ENCODE results near the gene OSBPL2. TPM values are rescaled to one million over a fixed set of nuclear protein-coding genes. Genes with fewer than 3 reads are reported as not detected.
A peak's percentile ranks its signal among the peaks of the same experiment; 100 is the strongest.

OSBPL2 gene
- total RNA-seq, 1 experiment from 2014 or later: 49.5 TPM

DNA sequence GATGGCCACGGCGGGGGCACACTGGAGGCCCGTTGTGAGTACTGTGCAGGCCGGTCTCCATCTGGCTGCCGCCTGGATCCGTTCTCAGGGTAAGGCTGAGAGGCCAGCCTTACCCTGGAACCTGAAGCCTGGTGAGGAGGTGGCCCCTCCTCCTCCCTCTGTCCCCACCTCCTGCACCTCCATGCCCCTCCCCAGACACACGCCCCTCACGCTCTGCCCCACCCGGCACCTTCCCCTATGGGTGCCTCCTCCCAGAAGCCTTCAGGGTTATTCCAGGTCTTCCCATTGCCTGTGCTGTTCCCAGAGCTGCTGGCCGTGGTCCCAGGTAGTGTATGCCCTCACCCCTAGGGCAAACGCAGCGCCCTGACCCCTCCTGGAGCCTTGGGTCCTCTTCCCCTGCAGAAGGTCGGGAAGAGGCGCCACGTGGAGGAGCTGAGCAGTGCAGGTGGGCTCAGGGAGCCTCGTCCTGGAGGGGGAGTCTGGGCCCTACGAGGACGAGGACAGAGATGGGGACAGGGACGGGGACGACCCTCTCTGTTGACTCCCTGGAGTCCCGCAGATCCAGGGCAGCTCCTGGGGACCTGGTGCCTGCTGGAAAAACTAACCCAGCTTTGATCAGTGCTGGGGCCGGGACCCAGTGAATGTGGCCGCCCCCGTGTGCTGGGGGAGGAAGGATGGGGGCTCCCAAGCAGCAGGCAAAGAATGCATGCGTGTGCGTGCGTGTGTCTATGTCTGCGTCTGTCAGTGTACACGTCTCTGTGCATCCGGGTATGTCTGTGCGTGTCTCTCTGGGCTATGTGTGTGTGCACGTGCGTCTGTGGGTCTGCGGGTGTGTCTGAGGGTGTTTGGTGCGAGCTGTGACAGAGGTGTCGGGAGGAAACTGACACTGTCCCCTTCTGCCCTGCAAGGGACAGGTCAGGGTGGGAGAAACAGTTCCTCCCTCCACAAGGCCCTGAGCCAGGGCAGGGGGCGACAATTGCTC, 10.1 kb upstream of the OSBPL2 start:
- H3K4me3 Mint-ChIP-seq: no peak overlapping the region
- DNase-seq (ENCODE audit: low spot score) (peak; percentile 59), ATAC-seq (peak; percentile 95)
- H3K27ac Mint-ChIP-seq: no peak overlapping the region
- POLR2A ChIA-PET: no interaction called here
- peaks cover 3% of the 10 kb centered on the region for H3K4me1 Mint-ChIP-seq
- H3K27me3 Mint-ChIP-seq (ENCODE audit: low read depth): peaks cover 4% of the 10 kb centered on the region; the same call in 1 of the 2 replicates
- H3K36me3 Mint-ChIP-seq: no peaks in the 10 kb centered on the region
- H3K9me3 Mint-ChIP-seq: no peaks in the 10 kb centered on the region
- CTCF ChIA-PET: interaction anchor here (0.7 to 1.1 kb wide), 3 partner anchors 8 to 44 kb away, joined by 3 to 4 read pairs (median 3); no protein-coding TSS in a partner anchor
- no peak for TF ChIP-seq GRHL2 (CRISPR knock-in tag; IDR thresholded peaks at IDR 0.05; ENCODE audit: insufficient replicate concordance, severe bottlenecking)
- TF ChIP-seq, protein P1, sequence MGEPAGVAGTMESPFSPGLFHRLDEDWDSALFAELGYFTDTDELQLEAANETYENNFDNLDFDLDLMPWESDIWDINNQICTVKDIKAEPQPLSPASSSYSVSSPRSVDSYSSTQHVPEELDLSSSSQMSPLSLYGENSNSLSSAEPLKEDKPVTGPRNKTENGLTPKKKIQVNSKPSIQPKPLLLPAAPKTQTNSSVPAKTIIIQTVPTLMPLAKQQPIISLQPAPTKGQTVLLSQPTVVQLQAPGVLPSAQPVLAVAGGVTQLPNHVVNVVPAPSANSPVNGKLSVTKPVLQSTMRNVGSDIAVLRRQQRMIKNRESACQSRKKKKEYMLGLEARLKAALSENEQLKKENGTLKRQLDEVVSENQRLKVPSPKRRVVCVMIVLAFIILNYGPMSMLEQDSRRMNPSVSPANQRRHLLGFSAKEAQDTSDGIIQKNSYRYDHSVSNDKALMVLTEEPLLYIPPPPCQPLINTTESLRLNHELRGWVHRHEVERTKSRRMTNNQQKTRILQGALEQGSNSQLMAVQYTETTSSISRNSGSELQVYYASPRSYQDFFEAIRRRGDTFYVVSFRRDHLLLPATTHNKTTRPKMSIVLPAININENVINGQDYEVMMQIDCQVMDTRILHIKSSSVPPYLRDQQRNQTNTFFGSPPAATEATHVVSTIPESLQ (CRISPR knock-in tag; IDR thresholded peaks at IDR 0.05): no peak
- TF ChIP-seq ZNF423 (CRISPR knock-in tag; IDR thresholded peaks at IDR 0.05): 0 out of 2 replicates have a peak, but pooled peaks have one; percentile 3
- no peak for TF ChIP-seq IRF2 (CRISPR knock-in tag; IDR thresholded peaks at IDR 0.05; ENCODE audit: borderline replicate concordance, low read depth)
- TF ChIP-seq TEAD4 (CRISPR knock-in tag; IDR thresholded peaks at IDR 0.05): no peak
- 0 out of 2 replicates have a peak, but pooled peaks have one; percentile 66 for TF ChIP-seq SMAD3 (CRISPR knock-in tag; IDR thresholded peaks at IDR 0.05; ENCODE audit: borderline replicate concordance)
- TF ChIP-seq SMAD4 (CRISPR knock-in tag; IDR thresholded peaks at IDR 0.05): 0 out of 2 replicates have a peak, but pooled peaks have one; percentile 27
- no peak for TF ChIP-seq ZNF232 (CRISPR knock-in tag; IDR thresholded peaks at IDR 0.05)
- TF ChIP-seq CREM (CRISPR knock-in tag; IDR thresholded peaks at IDR 0.05): no peak
- TF ChIP-seq ATF1 (CRISPR knock-in tag; IDR thresholded peaks at IDR 0.05): no peak
- TF ChIP-seq, protein P2, sequence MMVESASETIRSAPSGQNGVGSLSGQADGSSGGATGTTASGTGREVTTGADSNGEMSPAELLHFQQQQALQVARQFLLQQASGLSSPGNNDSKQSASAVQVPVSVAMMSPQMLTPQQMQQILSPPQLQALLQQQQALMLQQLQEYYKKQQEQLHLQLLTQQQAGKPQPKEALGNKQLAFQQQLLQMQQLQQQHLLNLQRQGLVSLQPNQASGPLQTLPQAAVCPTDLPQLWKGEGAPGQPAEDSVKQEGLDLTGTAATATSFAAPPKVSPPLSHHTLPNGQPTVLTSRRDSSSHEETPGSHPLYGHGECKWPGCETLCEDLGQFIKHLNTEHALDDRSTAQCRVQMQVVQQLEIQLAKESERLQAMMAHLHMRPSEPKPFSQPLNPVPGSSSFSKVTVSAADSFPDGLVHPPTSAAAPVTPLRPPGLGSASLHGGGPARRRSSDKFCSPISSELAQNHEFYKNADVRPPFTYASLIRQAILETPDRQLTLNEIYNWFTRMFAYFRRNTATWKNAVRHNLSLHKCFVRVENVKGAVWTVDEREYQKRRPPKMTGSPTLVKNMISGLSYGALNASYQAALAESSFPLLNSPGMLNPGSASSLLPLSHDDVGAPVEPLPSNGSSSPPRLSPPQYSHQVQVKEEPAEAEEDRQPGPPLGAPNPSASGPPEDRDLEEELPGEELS (CRISPR knock-in tag; IDR thresholded peaks at IDR 0.05): no peak
- TF ChIP-seq, protein P3, sequence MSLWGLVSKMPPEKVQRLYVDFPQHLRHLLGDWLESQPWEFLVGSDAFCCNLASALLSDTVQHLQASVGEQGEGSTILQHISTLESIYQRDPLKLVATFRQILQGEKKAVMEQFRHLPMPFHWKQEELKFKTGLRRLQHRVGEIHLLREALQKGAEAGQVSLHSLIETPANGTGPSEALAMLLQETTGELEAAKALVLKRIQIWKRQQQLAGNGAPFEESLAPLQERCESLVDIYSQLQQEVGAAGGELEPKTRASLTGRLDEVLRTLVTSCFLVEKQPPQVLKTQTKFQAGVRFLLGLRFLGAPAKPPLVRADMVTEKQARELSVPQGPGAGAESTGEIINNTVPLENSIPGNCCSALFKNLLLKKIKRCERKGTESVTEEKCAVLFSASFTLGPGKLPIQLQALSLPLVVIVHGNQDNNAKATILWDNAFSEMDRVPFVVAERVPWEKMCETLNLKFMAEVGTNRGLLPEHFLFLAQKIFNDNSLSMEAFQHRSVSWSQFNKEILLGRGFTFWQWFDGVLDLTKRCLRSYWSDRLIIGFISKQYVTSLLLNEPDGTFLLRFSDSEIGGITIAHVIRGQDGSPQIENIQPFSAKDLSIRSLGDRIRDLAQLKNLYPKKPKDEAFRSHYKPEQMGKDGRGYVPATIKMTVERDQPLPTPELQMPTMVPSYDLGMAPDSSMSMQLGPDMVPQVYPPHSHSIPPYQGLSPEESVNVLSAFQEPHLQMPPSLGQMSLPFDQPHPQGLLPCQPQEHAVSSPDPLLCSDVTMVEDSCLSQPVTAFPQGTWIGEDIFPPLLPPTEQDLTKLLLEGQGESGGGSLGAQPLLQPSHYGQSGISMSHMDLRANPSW (CRISPR knock-in tag; conservative IDR thresholded peaks at IDR 0.05; ENCODE audit: low read depth): no peak
- no peak for TF ChIP-seq OVOL2 (CRISPR knock-in tag; IDR thresholded peaks at IDR 0.05; ENCODE audit: borderline replicate concordance)
- TF ChIP-seq, protein P4, sequence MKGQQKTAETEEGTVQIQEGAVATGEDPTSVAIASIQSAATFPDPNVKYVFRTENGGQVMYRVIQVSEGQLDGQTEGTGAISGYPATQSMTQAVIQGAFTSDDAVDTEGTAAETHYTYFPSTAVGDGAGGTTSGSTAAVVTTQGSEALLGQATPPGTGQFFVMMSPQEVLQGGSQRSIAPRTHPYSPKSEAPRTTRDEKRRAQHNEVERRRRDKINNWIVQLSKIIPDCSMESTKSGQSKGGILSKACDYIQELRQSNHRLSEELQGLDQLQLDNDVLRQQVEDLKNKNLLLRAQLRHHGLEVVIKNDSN (CRISPR knock-in tag; IDR thresholded peaks at IDR 0.05): 0 out of 2 replicates have a peak, but pooled peaks have one; percentile 27
- TF ChIP-seq ZNF317 (CRISPR knock-in tag; IDR thresholded peaks at IDR 0.05; ENCODE audit: borderline replicate concordance, low read depth): no peak
- TF ChIP-seq, protein P5, sequence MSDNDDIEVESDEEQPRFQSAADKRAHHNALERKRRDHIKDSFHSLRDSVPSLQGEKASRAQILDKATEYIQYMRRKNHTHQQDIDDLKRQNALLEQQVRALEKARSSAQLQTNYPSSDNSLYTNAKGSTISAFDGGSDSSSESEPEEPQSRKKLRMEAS (CRISPR knock-in tag; IDR thresholded peaks at IDR 0.05): peak; percentile 73
- TF ChIP-seq ELF4 (CRISPR knock-in tag; IDR thresholded peaks at IDR 0.05; ENCODE audit: low read depth): no peak
- TF ChIP-seq, protein P6, sequence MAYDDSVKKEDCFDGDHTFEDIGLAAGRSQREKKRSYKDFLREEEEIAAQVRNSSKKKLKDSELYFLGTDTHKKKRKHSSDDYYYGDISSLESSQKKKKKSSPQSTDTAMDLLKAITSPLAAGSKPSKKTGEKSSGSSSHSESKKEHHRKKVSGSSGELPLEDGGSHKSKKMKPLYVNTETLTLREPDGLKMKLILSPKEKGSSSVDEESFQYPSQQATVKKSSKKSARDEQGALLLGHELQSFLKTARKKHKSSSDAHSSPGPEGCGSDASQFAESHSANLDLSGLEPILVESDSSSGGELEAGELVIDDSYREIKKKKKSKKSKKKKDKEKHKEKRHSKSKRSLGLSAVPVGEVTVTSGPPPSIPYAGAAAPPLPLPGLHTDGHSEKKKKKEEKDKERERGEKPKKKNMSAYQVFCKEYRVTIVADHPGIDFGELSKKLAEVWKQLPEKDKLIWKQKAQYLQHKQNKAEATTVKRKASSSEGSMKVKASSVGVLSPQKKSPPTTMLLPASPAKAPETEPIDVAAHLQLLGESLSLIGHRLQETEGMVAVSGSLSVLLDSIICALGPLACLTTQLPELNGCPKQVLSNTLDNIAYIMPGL (CRISPR knock-in tag; IDR thresholded peaks at IDR 0.05): no peak
- TF ChIP-seq MXD4 (CRISPR knock-in tag; IDR thresholded peaks at IDR 0.05; ENCODE audit: borderline replicate concordance): no peak
- TF ChIP-seq JAZF1 (CRISPR knock-in tag; IDR thresholded peaks at IDR 0.05): no peak
- TF ChIP-seq CREB1 (CRISPR knock-in tag; IDR thresholded peaks at IDR 0.05): no peak
- TF ChIP-seq NR3C1 (CRISPR knock-in tag; conservative IDR thresholded peaks at IDR 0.05; ENCODE audit: low read depth): no peak
- no peak for TF ChIP-seq GTF2I (CRISPR knock-in tag; conservative IDR thresholded peaks at IDR 0.05)
- no peak for TF ChIP-seq MYBL2 (CRISPR knock-in tag; IDR thresholded peaks at IDR 0.05)
- TF ChIP-seq ZNF138 (CRISPR knock-in tag; conservative IDR thresholded peaks at IDR 0.05): 0 out of 2 replicates have a peak, but pooled peaks have one; percentile 40
- TF ChIP-seq, protein P7, sequence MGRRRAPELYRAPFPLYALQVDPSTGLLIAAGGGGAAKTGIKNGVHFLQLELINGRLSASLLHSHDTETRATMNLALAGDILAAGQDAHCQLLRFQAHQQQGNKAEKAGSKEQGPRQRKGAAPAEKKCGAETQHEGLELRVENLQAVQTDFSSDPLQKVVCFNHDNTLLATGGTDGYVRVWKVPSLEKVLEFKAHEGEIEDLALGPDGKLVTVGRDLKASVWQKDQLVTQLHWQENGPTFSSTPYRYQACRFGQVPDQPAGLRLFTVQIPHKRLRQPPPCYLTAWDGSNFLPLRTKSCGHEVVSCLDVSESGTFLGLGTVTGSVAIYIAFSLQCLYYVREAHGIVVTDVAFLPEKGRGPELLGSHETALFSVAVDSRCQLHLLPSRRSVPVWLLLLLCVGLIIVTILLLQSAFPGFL (CRISPR knock-in tag; IDR thresholded peaks at IDR 0.05; ENCODE audit: borderline replicate concordance): no peak

Data from WTC11 (cell line).